ENCODE data around the gene MACROH2A2. TPM values are rescaled to one million over a fixed set of nuclear protein-coding genes. Genes with fewer than 3 reads are reported as not detected.
"Not testable (repeated sequence)": the region's sequence is repeated elsewhere in the genome, so short reads cannot be mapped to it uniquely, and the experiment has no call there.

Gene MACROH2A2
- total RNA-seq, 2 donors from 2014 or later = 177 to 187 TPM

DNA sequence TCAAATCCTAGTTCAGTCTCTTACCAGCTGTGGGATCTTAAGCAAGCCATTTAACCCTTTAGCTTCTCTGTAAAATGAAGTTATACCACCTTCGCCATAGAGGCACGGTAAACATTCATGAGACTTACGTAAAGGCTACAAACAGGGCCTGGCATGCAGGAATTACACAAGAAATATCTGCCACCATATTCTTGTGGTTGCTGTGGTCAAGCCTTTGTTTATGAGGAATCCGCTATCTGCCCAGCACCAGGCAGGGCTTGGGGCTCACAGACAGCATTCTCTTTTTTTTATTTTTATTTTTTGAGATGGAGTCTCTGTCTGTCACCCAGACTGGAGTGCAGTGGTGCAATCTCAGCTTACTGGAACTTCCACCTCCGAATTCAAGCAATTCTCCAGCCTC, 70.1 kb downstream of the MACROH2A2 start:
- no peak overlapping the region for H3K27ac Mint-ChIP-seq
- DNase-seq = no peak
- no peaks in the 10 kb centered on the region for H3K9me3 ChIP-seq (ENCODE audit: control insufficient read depth, low read length)
- H3K36me3 ChIP-seq (ENCODE audit: control insufficient read depth, insufficient read depth, low read length) = no peaks in the 10 kb centered on the region
- H3K4me3 ChIP-seq (ENCODE audit: low read length) = no peak overlapping the region
- peaks cover 17% of the 10 kb centered on the region for H3K36me3 Mint-ChIP-seq (ENCODE audit: low read depth)
- no peak overlapping the region for H3K9ac ChIP-seq (ENCODE audit: extremely low read depth, low read length, poor library complexity, severe bottlenecking)
- H3K27me3 Mint-ChIP-seq (ENCODE audit: insufficient read depth) = no peaks in the 10 kb centered on the region
- no peaks in the 10 kb centered on the region for H3K27me3 ChIP-seq (ENCODE audit: control insufficient read depth, insufficient read depth, low read length, poor library complexity, severe bottlenecking)
- TF ChIP-seq, protein P1, sequence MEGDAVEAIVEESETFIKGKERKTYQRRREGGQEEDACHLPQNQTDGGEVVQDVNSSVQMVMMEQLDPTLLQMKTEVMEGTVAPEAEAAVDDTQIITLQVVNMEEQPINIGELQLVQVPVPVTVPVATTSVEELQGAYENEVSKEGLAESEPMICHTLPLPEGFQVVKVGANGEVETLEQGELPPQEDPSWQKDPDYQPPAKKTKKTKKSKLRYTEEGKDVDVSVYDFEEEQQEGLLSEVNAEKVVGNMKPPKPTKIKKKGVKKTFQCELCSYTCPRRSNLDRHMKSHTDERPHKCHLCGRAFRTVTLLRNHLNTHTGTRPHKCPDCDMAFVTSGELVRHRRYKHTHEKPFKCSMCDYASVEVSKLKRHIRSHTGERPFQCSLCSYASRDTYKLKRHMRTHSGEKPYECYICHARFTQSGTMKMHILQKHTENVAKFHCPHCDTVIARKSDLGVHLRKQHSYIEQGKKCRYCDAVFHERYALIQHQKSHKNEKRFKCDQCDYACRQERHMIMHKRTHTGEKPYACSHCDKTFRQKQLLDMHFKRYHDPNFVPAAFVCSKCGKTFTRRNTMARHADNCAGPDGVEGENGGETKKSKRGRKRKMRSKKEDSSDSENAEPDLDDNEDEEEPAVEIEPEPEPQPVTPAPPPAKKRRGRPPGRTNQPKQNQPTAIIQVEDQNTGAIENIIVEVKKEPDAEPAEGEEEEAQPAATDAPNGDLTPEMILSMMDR (conservative IDR thresholded peaks at IDR 0.05) = no peak
- no peaks in the 10 kb centered on the region for H3K4me1 ChIP-seq (ENCODE audit: control insufficient read depth, insufficient read depth, low read length)
- no peak overlapping the region for H3K4me3 Mint-ChIP-seq
- no peak overlapping the region for H3K27ac ChIP-seq (ENCODE audit: low read depth, low read length)
- peaks cover 2% of the 10 kb centered on the region for H3K4me1 Mint-ChIP-seq
- 93 to 97% methylated on average over 4 to 5 of the region's 5 CpGs for WGBS, 2 experiments (ENCODE audit: insufficient coverage in 1 of 2, insufficient read length in 1 of 2)
- H3K9me3 Mint-ChIP-seq = peaks cover 2% of the 10 kb centered on the region

DNA sequence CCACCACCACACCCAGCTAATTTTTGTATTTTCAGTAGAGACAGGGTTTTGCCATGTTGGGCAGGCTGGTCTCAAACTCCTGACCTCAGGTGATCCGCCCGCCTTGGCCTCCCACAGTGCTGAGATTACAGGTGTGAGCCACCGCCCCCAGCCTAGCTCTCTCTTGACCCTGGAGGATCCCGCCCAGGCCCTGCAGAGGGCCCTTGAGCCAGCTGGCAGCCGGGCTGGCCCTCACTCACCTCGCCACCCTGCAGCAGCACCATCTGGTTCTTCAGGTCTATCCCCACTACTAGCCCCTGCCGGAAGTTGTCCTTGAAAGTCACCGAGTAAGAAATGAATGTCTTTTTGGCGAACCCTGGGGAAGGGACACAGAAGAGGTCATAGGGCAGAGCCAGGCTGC, 70.5 kb downstream of the MACROH2A2 start:
- not testable (repeated sequence) for H3K27ac ChIP-seq (ENCODE audit: low read depth, low read length); H3K4me3 ChIP-seq (ENCODE audit: low read length); DNase-seq; H3K4me1 ChIP-seq (ENCODE audit: control insufficient read depth, insufficient read depth, low read length); H3K4me1 Mint-ChIP-seq; H3K9ac ChIP-seq (ENCODE audit: extremely low read depth, low read length, poor library complexity, severe bottlenecking); H3K4me3 Mint-ChIP-seq; H3K27ac Mint-ChIP-seq; H3K9me3 Mint-ChIP-seq; H3K27me3 Mint-ChIP-seq (ENCODE audit: insufficient read depth); H3K27me3 ChIP-seq (ENCODE audit: control insufficient read depth, insufficient read depth, low read length, poor library complexity, severe bottlenecking); H3K9me3 ChIP-seq (ENCODE audit: control insufficient read depth, low read length); H3K36me3 ChIP-seq (ENCODE audit: control insufficient read depth, insufficient read depth, low read length)
- peaks cover 13% of the 10 kb centered on the region for H3K36me3 Mint-ChIP-seq (ENCODE audit: low read depth)
- 94 to 100% methylated on average over 6 to 9 of the region's 9 CpGs for WGBS, 2 experiments (ENCODE audit: insufficient coverage in 1 of 2, insufficient read length in 1 of 2)

DNA sequence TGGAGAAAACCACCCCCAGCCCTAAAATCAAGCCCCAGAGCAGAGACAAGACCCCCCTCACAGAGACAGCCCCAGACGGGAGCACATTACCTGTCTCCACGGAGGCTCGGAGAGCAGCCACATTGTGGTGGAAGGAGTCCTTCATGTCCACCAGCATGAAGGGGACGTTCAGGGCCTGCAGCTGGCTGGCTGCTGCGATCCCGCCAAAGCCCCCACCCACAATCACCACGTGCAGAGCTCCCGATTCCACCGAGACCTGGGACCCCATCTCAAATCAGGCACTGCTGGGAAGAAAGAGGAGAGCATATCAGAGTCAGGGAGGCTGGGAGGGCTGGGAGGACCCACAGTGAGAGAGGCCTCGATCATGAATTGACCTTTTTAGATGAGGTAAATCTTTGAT, 71.2 kb downstream of the MACROH2A2 start:
- 95 to 100% methylated on average over 1 to 10 of the region's 10 CpGs for WGBS, 2 experiments (ENCODE audit: insufficient coverage in 1 of 2, insufficient read length in 1 of 2)
- DNase-seq = no peak
- Histone ChIP-seq H3K27me3 (ENCODE audit: control insufficient read depth, insufficient read depth, low read length, poor library complexity, severe bottlenecking) (no peaks in the 10 kb centered on the region), H3K27ac (ENCODE audit: low read depth, low read length) (no peak overlapping the region), H3K9me3 (ENCODE audit: control insufficient read depth, low read length) (no peaks in the 10 kb centered on the region), H3K9ac (ENCODE audit: extremely low read depth, low read length, poor library complexity, severe bottlenecking) (no peak overlapping the region), H3K4me1 (ENCODE audit: control insufficient read depth, insufficient read depth, low read length) (no peaks in the 10 kb centered on the region), H3K36me3 (ENCODE audit: control insufficient read depth, insufficient read depth, low read length) (no peaks in the 10 kb centered on the region), H3K4me3 (ENCODE audit: low read length) (no peak overlapping the region)
- H3K36me3 Mint-ChIP-seq (ENCODE audit: low read depth) = peaks cover 15% of the 10 kb centered on the region
- H3K4me3 Mint-ChIP-seq = no peak overlapping the region
- TF ChIP-seq, protein P1 (conservative IDR thresholded peaks at IDR 0.05) = no peak
- H3K4me1 Mint-ChIP-seq = peaks cover 2% of the 10 kb centered on the region
- peaks cover 2% of the 10 kb centered on the region for H3K9me3 Mint-ChIP-seq
- no peaks in the 10 kb centered on the region for H3K27me3 Mint-ChIP-seq (ENCODE audit: insufficient read depth)
- H3K27ac Mint-ChIP-seq = no peak overlapping the region

DNA sequence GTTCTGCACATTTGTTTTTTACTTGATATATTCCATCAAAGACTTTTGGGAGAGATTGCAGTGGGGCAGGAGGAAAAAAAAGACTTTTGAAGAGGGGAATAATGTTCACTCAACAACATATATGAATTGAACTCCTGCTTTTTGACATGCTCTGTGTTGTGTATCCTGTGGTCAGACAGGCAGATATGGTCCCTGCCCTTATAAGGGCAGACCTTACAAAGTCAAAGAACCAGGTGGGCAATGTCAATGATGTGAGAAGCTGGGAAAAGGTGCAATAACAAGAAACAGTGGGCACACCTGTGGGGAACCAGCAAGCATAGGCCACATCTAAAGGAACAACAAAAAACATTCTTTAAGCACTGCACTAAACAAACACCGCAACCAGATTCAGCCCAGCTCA, 71.8 kb downstream of the MACROH2A2 start:
- H3K36me3 Mint-ChIP-seq (ENCODE audit: low read depth) = peaks cover 15% of the 10 kb centered on the region
- TF ChIP-seq, protein P1 (conservative IDR thresholded peaks at IDR 0.05) = no peak
- no peak overlapping the region for H3K4me3 ChIP-seq (ENCODE audit: low read length)

More for the DNA sequence above, 71.8 kb downstream of the MACROH2A2 start:
- Histone ChIP-seq H3K9me3 (ENCODE audit: control insufficient read depth, low read length) (no peaks in the 10 kb centered on the region), H3K4me1 (ENCODE audit: control insufficient read depth, insufficient read depth, low read length) (no peaks in the 10 kb centered on the region), H3K27me3 (ENCODE audit: control insufficient read depth, insufficient read depth, low read length, poor library complexity, severe bottlenecking) (no peaks in the 10 kb centered on the region), H3K36me3 (ENCODE audit: control insufficient read depth, insufficient read depth, low read length) (no peaks in the 10 kb centered on the region), H3K9ac (ENCODE audit: extremely low read depth, low read length, poor library complexity, severe bottlenecking) (no peak overlapping the region), H3K27ac (ENCODE audit: low read depth, low read length) (no peak overlapping the region)
- Mint-ChIP-seq H3K9me3 (peaks cover 2% of the 10 kb centered on the region), H3K27ac (no peak overlapping the region), H3K4me1 (peaks cover 2% of the 10 kb centered on the region), H3K27me3 (ENCODE audit: insufficient read depth) (no peaks in the 10 kb centered on the region), H3K4me3 (no peak overlapping the region)
- no peak for DNase-seq
- WGBS, 2 experiments (ENCODE audit: insufficient coverage in 1 of 2, insufficient read length in 1 of 2) = 97% methylated on average over 1 of the region's 1 CpG; no CpG with 5 or more reads in 1 of the 2 experiments

All from endodermal cell (in vitro differentiated cells).